Measurements from ENCODE around the gene LPGAT1. TPM values are rescaled to one million over a fixed set of nuclear protein-coding genes. Genes with fewer than 3 reads are reported as not detected.
"Not testable (repeated sequence)": the region's sequence is repeated elsewhere in the genome, so short reads cannot be mapped to it uniquely, and the experiment has no call there.

Gene LPGAT1
- total RNA-seq, 1 experiment from 2014 or later = 46.0 TPM

GRCh38 chr1:211722277-211723175 is 108.0 kb downstream of the LPGAT1 start:
- Histone ChIP-seq H3K9me3 (ENCODE audit: insufficient read depth, low read depth) (no peaks in the 10 kb centered on the region), H3K27ac (no peak overlapping the region), H3K27me3 (ENCODE audit: insufficient read depth, low read depth) (no peaks in the 10 kb centered on the region), H4K20me1 (ENCODE audit: insufficient read depth) (no peaks in the 10 kb centered on the region), H3K4me3 (no peak overlapping the region), H3K9me2 (ENCODE audit: insufficient read depth) (no peaks in the 10 kb centered on the region), H3K4me1 (replicated peaks; ENCODE audit: insufficient read depth) (0 out of 2 replicates have a peak, but pooled peaks cover 4% of the 10 kb centered on the region), H2AFZ (no peak overlapping the region), H3K4me2 (no peak overlapping the region), H3K79me2 (ENCODE audit: low read depth) (no peaks in the 10 kb centered on the region), H3K36me3 (ENCODE audit: low read depth) (no peaks in the 10 kb centered on the region), H3F3A (ENCODE audit: insufficient read depth, low read depth) (no peaks in the 10 kb centered on the region)
- CTCF ChIA-PET = no interaction called here
- no TSS peak for BruUV-seq (replicated peaks)
- no peak for DNase-seq
- intact Hi-C loops (cut with micrococcal nuclease; ENCODE audit: unreplicated experiment) = no loop called here
- no peak for TF ChIP-seq CTCF (conservative IDR thresholded peaks at IDR 0.05)
- TF ChIP-seq EZH2 (IDR thresholded peaks at IDR 0.05; ENCODE audit: low read depth) = no peak
- POLR2A ChIA-PET (ENCODE audit: unreplicated experiment) = no interaction called here

GRCh38 chr1:211716555-211716954 is 114.0 kb downstream of the LPGAT1 start:
- CTCF ChIA-PET = interaction anchor here (0.6 kb wide), 2 partner anchors 897 to 1608 kb away, joined by 3 read pairs; no protein-coding TSS in a partner anchor
- H3K27ac ChIP-seq; H3F3A ChIP-seq (ENCODE audit: insufficient read depth, low read depth); BruUV-seq (replicated peaks); H3K36me3 ChIP-seq (ENCODE audit: low read depth); H4K20me1 ChIP-seq (ENCODE audit: insufficient read depth); intact Hi-C loops (cut with micrococcal nuclease; ENCODE audit: unreplicated experiment); H3K4me1 ChIP-seq (replicated peaks; ENCODE audit: insufficient read depth); H3K9me2 ChIP-seq (ENCODE audit: insufficient read depth); H3K79me2 ChIP-seq (ENCODE audit: low read depth); H2AFZ ChIP-seq; H3K4me2 ChIP-seq; POLR2A ChIA-PET (ENCODE audit: unreplicated experiment); H3K4me3 ChIP-seq; H3K27me3 ChIP-seq (ENCODE audit: insufficient read depth, low read depth); H3K9me3 ChIP-seq (ENCODE audit: insufficient read depth, low read depth); DNase-seq: not testable (repeated sequence)

- H3K27ac ChIP-seq = no peak overlapping the region
- H3K36me3 ChIP-seq (ENCODE audit: low read depth) = no peaks in the 10 kb centered on the region
- H3K79me2 ChIP-seq (ENCODE audit: low read depth) = no peaks in the 10 kb centered on the region
- H2AFZ ChIP-seq = no peak overlapping the region
- no peaks in the 10 kb centered on the region for H3K9me3 ChIP-seq (ENCODE audit: insufficient read depth, low read depth)
- intact Hi-C loops (cut with micrococcal nuclease; ENCODE audit: unreplicated experiment) = no loop called here
- no peak overlapping the region for H3K4me2 ChIP-seq
- H3K9me2 ChIP-seq (ENCODE audit: insufficient read depth) = no peaks in the 10 kb centered on the region
- ChIA-PET POLR2A (ENCODE audit: unreplicated experiment) (no interaction called here), CTCF (interaction anchor here (0.6 kb wide), 2 partner anchors 898 to 1607 kb away, joined by 3 read pairs; no protein-coding TSS in a partner anchor)
- BruUV-seq (replicated peaks) = no TSS peak
- H4K20me1 ChIP-seq (ENCODE audit: insufficient read depth) = no peaks in the 10 kb centered on the region
- no peak for DNase-seq
- no peak for TF ChIP-seq EZH2 (IDR thresholded peaks at IDR 0.05; ENCODE audit: low read depth)
- TF ChIP-seq CTCF (conservative IDR thresholded peaks at IDR 0.05) = no peak
- H3K27me3 ChIP-seq (ENCODE audit: insufficient read depth, low read depth) = no peaks in the 10 kb centered on the region
- H3K4me1 ChIP-seq (replicated peaks; ENCODE audit: insufficient read depth) = no peaks in the 10 kb centered on the region
- H3F3A ChIP-seq (ENCODE audit: insufficient read depth, low read depth) = no peaks in the 10 kb centered on the region
- H3K4me3 ChIP-seq = no peak overlapping the region
These were observed 114.6 kb downstream of the LPGAT1 start for GRCh38 chr1:211715971-211716370.

Measured in PC-9 (cell line).